H1 (cell line): Measurements from ENCODE around the gene PDZD4. TPM values are rescaled to one million over a fixed set of nuclear protein-coding genes. Genes with fewer than 3 reads are reported as not detected.

Experiments used
- CEBPB ChIP-seq: IDR thresholded peaks from 2 replicates; pipeline ENCODE4 v1.6.1; 2012; ENCODE audit warnings: low read depth, low read length
- SRF ChIP-seq: IDR thresholded peaks from 2 replicates; pipeline ENCODE4 v1.6.1; 2011; ENCODE audit warnings: mild to moderate bottlenecking, low read depth, low read length, moderate library complexity
- TAF1 ChIP-seq: IDR thresholded peaks from 2 replicates; pipeline ENCODE4 v1.6.1; 2011; ENCODE audit warnings: mild to moderate bottlenecking, low read depth, low read length
- polyA plus RNA-seq, 7 experiments: library from polyadenylated mRNA; depleted of rRNA in 3 of 7; stranded (reverse) in 5 of 7; unstranded in 2 of 7; fragments of >200 nt in 5 of 7; fragments of 200-250 nt in 2 of 7; gene quantifications; 1 replicate in 5 of 7; 2 replicates in 1 of 7; 4 replicates in 1 of 7; pipeline versions ENCODE4 v1.2.1 to v1.2.3, GENCODE V29; 2011 to 2013; ENCODE audit warnings: missing spikeins in 2 of 7, mixed read lengths in 2 of 7
- total RNA-seq: library from RNA; stranded (reverse); fragmentation: NEBNext Ultra II Directional; extraction: Animal tissue kit (Norgen Biotek cat#: 25700); gene quantifications from 2 replicates; pipeline ENCODE4 v1.2.1, GENCODE V29; 2021
- TF ChIP-seq, protein P1 (sequence below): fragments of 300-600 bp; sonication (generic); IDR thresholded peaks from 2 replicates; pipeline ENCODE4 v1.7.1; 2012; ENCODE audit warnings: low read length, moderate library complexity, mild to moderate bottlenecking, inconsistent platforms; ENCODE audit not compliant: insufficient replicate concordance

The PDZD4 gene
- total and polyA plus RNA-seq, 2 of the 8 experiments (the other 6 are each of a cell fraction or from before 2014, with no cell fraction given): 45.8 to 169 TPM

DNA sequence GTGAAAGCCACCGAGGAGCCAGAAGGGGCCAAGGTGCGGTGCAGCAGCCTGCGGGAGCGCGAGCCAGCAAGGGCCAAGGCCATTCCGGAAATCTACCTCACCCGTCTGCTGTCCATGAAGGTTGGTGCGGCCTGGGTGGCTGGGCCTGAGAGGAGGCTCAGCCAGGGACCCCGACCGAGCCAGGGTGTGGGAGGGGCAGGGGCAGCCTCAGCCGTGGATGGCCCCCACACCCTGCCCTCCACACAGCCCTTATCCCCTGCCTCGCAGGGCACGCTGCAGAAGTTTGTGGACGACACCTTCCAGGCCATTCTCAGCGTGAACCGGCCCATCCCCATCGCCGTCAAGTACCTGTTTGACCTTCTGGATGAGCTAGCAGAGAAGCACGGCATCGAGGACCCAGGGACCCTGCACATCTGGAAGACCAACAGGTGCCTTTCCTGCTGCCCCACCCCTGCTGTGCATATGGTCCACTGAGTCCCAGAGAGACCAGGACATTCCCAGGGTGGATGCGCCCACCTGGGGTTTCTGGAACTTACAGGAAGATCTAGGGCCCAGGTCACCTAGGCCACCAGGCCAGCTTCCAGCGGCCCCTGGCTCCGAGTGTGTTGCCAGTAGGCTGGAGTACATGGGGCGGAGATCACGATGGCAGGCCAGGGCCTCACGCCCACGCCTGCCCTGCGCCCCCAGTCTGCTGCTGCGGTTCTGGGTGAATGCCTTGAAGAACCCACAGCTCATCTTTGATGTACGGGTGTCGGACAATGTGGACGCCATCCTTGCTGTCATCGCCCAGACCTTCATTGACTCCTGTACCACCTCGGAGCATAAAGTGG lies 52.9 kb downstream of the PDZD4 start (continued):
- TF ChIP-seq, protein P1, sequence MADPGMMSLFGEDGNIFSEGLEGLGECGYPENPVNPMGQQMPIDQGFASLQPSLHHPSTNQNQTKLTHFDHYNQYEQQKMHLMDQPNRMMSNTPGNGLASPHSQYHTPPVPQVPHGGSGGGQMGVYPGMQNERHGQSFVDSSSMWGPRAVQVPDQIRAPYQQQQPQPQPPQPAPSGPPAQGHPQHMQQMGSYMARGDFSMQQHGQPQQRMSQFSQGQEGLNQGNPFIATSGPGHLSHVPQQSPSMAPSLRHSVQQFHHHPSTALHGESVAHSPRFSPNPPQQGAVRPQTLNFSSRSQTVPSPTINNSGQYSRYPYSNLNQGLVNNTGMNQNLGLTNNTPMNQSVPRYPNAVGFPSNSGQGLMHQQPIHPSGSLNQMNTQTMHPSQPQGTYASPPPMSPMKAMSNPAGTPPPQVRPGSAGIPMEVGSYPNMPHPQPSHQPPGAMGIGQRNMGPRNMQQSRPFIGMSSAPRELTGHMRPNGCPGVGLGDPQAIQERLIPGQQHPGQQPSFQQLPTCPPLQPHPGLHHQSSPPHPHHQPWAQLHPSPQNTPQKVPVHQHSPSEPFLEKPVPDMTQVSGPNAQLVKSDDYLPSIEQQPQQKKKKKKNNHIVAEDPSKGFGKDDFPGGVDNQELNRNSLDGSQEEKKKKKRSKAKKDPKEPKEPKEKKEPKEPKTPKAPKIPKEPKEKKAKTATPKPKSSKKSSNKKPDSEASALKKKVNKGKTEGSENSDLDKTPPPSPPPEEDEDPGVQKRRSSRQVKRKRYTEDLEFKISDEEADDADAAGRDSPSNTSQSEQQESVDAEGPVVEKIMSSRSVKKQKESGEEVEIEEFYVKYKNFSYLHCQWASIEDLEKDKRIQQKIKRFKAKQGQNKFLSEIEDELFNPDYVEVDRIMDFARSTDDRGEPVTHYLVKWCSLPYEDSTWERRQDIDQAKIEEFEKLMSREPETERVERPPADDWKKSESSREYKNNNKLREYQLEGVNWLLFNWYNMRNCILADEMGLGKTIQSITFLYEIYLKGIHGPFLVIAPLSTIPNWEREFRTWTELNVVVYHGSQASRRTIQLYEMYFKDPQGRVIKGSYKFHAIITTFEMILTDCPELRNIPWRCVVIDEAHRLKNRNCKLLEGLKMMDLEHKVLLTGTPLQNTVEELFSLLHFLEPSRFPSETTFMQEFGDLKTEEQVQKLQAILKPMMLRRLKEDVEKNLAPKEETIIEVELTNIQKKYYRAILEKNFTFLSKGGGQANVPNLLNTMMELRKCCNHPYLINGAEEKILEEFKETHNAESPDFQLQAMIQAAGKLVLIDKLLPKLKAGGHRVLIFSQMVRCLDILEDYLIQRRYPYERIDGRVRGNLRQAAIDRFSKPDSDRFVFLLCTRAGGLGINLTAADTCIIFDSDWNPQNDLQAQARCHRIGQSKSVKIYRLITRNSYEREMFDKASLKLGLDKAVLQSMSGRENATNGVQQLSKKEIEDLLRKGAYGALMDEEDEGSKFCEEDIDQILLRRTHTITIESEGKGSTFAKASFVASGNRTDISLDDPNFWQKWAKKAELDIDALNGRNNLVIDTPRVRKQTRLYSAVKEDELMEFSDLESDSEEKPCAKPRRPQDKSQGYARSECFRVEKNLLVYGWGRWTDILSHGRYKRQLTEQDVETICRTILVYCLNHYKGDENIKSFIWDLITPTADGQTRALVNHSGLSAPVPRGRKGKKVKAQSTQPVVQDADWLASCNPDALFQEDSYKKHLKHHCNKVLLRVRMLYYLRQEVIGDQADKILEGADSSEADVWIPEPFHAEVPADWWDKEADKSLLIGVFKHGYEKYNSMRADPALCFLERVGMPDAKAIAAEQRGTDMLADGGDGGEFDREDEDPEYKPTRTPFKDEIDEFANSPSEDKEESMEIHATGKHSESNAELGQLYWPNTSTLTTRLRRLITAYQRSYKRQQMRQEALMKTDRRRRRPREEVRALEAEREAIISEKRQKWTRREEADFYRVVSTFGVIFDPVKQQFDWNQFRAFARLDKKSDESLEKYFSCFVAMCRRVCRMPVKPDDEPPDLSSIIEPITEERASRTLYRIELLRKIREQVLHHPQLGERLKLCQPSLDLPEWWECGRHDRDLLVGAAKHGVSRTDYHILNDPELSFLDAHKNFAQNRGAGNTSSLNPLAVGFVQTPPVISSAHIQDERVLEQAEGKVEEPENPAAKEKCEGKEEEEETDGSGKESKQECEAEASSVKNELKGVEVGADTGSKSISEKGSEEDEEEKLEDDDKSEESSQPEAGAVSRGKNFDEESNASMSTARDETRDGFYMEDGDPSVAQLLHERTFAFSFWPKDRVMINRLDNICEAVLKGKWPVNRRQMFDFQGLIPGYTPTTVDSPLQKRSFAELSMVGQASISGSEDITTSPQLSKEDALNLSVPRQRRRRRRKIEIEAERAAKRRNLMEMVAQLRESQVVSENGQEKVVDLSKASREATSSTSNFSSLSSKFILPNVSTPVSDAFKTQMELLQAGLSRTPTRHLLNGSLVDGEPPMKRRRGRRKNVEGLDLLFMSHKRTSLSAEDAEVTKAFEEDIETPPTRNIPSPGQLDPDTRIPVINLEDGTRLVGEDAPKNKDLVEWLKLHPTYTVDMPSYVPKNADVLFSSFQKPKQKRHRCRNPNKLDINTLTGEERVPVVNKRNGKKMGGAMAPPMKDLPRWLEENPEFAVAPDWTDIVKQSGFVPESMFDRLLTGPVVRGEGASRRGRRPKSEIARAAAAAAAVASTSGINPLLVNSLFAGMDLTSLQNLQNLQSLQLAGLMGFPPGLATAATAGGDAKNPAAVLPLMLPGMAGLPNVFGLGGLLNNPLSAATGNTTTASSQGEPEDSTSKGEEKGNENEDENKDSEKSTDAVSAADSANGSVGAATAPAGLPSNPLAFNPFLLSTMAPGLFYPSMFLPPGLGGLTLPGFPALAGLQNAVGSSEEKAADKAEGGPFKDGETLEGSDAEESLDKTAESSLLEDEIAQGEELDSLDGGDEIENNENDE: no peak
- TF ChIP-seq SRF (no peak), TAF1 (no peak), CEBPB (no peak)
